A549 (cell line): ENCODE results near the gene TGM4. TPM values are rescaled to one million over a fixed set of nuclear protein-coding genes. Genes with fewer than 3 reads are reported as not detected.

Experiments
- ATAC-seq, 2 experiments: fragments of 200-7000 bp in 1 of 2; fragments of >200 bp in 1 of 2; cut with Nextera tagmentation in 1 of 2; cut with Tn5 transposase in 1 of 2; 3 replicates each; pipeline versions ENCODE4 v1.8.0 to v1.9.1; 2018 to 2020; ENCODE audit warnings: mild to moderate bottlenecking in 1 of 2, moderate library complexity in 1 of 2
- CTCF ChIA-PET: fragments of 300-600 bp; sonication (Branson Sonifier 250); formaldehyde crosslinking; extraction: SDS; loops from one replicate; lab custom pipeline; 2021; ENCODE audit warnings: antibody characterized with exemption, inconsistent platforms; lab: Yijun Ruan, JAX
- POLR2A ChIA-PET: fragments of 350-600 bp; formaldehyde crosslinking; extraction: SDS; loops from one replicate; lab custom pipeline; 2021; ENCODE audit warnings: antibody characterized with exemption, inconsistent platforms; lab: Yijun Ruan, JAX
- DNase-seq, 2 experiments: peaks; one replicate each; pipeline versions ENCODE4 v3.0.0 to v3.0.0-alpha.2; 2011 to 2016; ENCODE audit warnings: low read depth in 1 of 2, low spot score in 1 of 2
- FAIRE-seq: peaks from 2 replicates; lab custom pipeline; 2011; peaks lifted over from hg19 to GRCh38; lab: Jason Lieb, UNC
- H3K27ac ChIP-seq, 2 experiments: fragments of >200 bp; sonication (Bioruptor Twin); formaldehyde crosslinking; 3 replicates each; pipeline ENCODE4 v1.5.1; 2016 to 2017
- H3K4me1 ChIP-seq: fragments of >200 bp; sonication (Bioruptor Twin); formaldehyde crosslinking; 3 replicates; pipeline ENCODE4 v1.6.1; 2016
- H3K4me2 ChIP-seq: fragments of >200 bp; sonication (Bioruptor Twin); formaldehyde crosslinking; 3 replicates; pipeline ENCODE4 v1.6.1; 2016
- H3K4me3 ChIP-seq: fragments of >200 bp; sonication (Bioruptor Twin); formaldehyde crosslinking; 3 replicates; pipeline ENCODE4 v1.5.1; 2016
- H3K9me3 ChIP-seq: fragments of >200 bp; sonication (Bioruptor Twin); formaldehyde crosslinking; 3 replicates; pipeline ENCODE4 v1.6.1; 2016
- ATOH8 ChIP-seq: fragments of 250-450 bp; sonication (Bioruptor Pico); IDR thresholded peaks from 2 replicates; pipeline ENCODE4 v1.5.0; 2020; ENCODE audit warnings: low read depth, mild to moderate bottlenecking, moderate library complexity
- CBX2 ChIP-seq: fragments of 200-600 bp; sonication (generic); IDR thresholded peaks from 2 replicates; pipeline ENCODE4 v1.6.1; 2016; ENCODE audit warnings: low read depth, mild to moderate bottlenecking, borderline replicate concordance
- CHD2 ChIP-seq: fragments of 150-350 bp; IDR thresholded peaks from 2 replicates; pipeline ENCODE4 v1.6.1; 2014; ENCODE audit warnings: low read length; ENCODE audit not compliant: partially characterized antibody
- CTCF ChIP-seq: fragments of >200 bp; sonication (Bioruptor Twin); formaldehyde crosslinking; IDR thresholded peaks from 3 replicates; pipeline ENCODE4 v1.5.1; 2016
- E2F6 ChIP-seq: IDR thresholded peaks from 2 replicates; pipeline ENCODE4 v1.6.1; 2012; ENCODE audit warnings: low read depth, borderline replicate concordance
- EHF ChIP-seq: fragments of 250-450 bp; sonication (Bioruptor Pico); IDR thresholded peaks from 2 replicates; pipeline ENCODE4 v1.5.0; 2020; ENCODE audit warnings: mild to moderate bottlenecking
- EP300 ChIP-seq, 2 experiments: fragments of >200 bp; sonication (Bioruptor Twin); formaldehyde crosslinking; IDR thresholded peaks; 2 replicates in 1 of 2; 3 replicates in 1 of 2; pipeline ENCODE4 v1.6.1; 2016 to 2017
- FOSB ChIP-seq: fragments of 250-450 bp; sonication (Bioruptor Pico); IDR thresholded peaks from 2 replicates; pipeline ENCODE4 v1.5.0; 2020; ENCODE audit warnings: mild to moderate bottlenecking, moderate library complexity
- FOSL2 ChIP-seq, 2 experiments: fragments of 450-650 bp in 1 of 2; fragments of >200 bp in 1 of 2; sonication (Bioruptor Twin) in 1 of 2; formaldehyde crosslinking; IDR thresholded peaks; 2 replicates each; pipeline versions ENCODE4 v1.5.0 to v1.6.1; 2016 to 2020; ENCODE audit warnings: mild to moderate bottlenecking in 1 of 2, moderate library complexity in 1 of 2
- HDAC2 ChIP-seq: fragments of 200-600 bp; sonication (generic); IDR thresholded peaks from 2 replicates; pipeline ENCODE4 v1.6.1; 2016
- HEYL ChIP-seq: fragments of 250-450 bp; sonication (Bioruptor Pico); IDR thresholded peaks from 2 replicates; pipeline ENCODE4 v1.8.0; 2021; ENCODE audit warnings: mild to moderate bottlenecking, moderate library complexity
- HOXA7 ChIP-seq: fragments of 250-450 bp; sonication (Bioruptor Pico); IDR thresholded peaks from 2 replicates; pipeline ENCODE4 v1.5.0; 2020; ENCODE audit warnings: mild to moderate bottlenecking, moderate library complexity
- HOXB13 ChIP-seq: fragments of 250-450 bp; sonication (Bioruptor Pico); IDR thresholded peaks from 2 replicates; pipeline ENCODE4 v1.5.0; 2020; ENCODE audit warnings: low read depth, mild to moderate bottlenecking, moderate library complexity
- JUNB ChIP-seq: fragments of >200 bp; sonication (Bioruptor Twin); formaldehyde crosslinking; IDR thresholded peaks from 2 replicates; pipeline ENCODE4 v1.6.1; 2016
- KDM1A ChIP-seq: fragments of 200-600 bp; sonication (generic); IDR thresholded peaks from 2 replicates; pipeline ENCODE4 v1.6.1; 2016; ENCODE audit warnings: low read depth, mild to moderate bottlenecking
- KDM5A ChIP-seq: fragments of 200-600 bp; sonication (generic); IDR thresholded peaks from 2 replicates; pipeline ENCODE4 v1.6.1; 2016; ENCODE audit warnings: antibody characterized with exemption, mild to moderate bottlenecking
- MAFK ChIP-seq: fragments of 450-650 bp; IDR thresholded peaks from 2 replicates; pipeline ENCODE4 v1.6.1; 2014; ENCODE audit not compliant: partially characterized antibody
- MAX ChIP-seq: IDR thresholded peaks from 2 replicates; pipeline ENCODE4 v1.6.1; 2012
- NFE2L2 ChIP-seq: fragments of 150-350 bp; conservative IDR thresholded peaks from 2 replicates; pipeline ENCODE4 v1.6.1; 2014; ENCODE audit warnings: low read length
- NPAS2 ChIP-seq: fragments of 250-450 bp; sonication (Bioruptor Pico); IDR thresholded peaks from 2 replicates; pipeline ENCODE4 v1.8.0; 2022; ENCODE audit warnings: mild to moderate bottlenecking, moderate library complexity, borderline replicate concordance
- NR3C1 ChIP-seq: fragments of >200 bp; sonication (Bioruptor Twin); formaldehyde crosslinking; IDR thresholded peaks from 3 replicates; pipeline ENCODE4 v1.6.1; 2017
- POLR2A ChIP-seq: IDR thresholded peaks from 2 replicates; pipeline ENCODE4 v1.6.1; 2012; ENCODE audit warnings: mild to moderate bottlenecking, low read length
- POLR2AphosphoS2 ChIP-seq: conservative IDR thresholded peaks from 2 replicates; pipeline ENCODE4 v1.6.1; 2012; ENCODE audit warnings: low read length, improper control_type of control experiment, inconsistent platforms
- RCOR1 ChIP-seq: fragments of 150-350 bp; IDR thresholded peaks from 2 replicates; pipeline ENCODE4 v1.6.1; 2014; ENCODE audit warnings: antibody characterized with exemption, low read length, low read depth
- RFX5 ChIP-seq: fragments of 450-650 bp; IDR thresholded peaks from 2 replicates; pipeline ENCODE4 v1.7.1; 2014; ENCODE audit warnings: antibody characterized with exemption, mild to moderate bottlenecking, moderate library complexity
- RNF2 ChIP-seq: fragments of 200-600 bp; sonication (generic); IDR thresholded peaks from 2 replicates; pipeline ENCODE4 v1.6.1; 2016; ENCODE audit warnings: low read depth, mild to moderate bottlenecking, antibody characterized with exemption, moderate library complexity, borderline replicate concordance
- TP53 ChIP-seq: fragments of 250-450 bp; sonication (Bioruptor Pico); IDR thresholded peaks from 2 replicates; pipeline ENCODE4 v1.5.0; 2021; ENCODE audit warnings: mild to moderate bottlenecking, moderate library complexity
- ZNF302 ChIP-seq: fragments of 250-450 bp; sonication (Bioruptor Pico); IDR thresholded peaks from 2 replicates; pipeline ENCODE4 v1.9.0; 2021; ENCODE audit warnings: inconsistent platforms, mild to moderate bottlenecking, moderate library complexity
- WGBS: methylation state at CpG from one replicate; pipeline ENCODE4 v1.1.6; 2017; ENCODE audit errors: missing lambda C conversion rate; 5-methylcytosine and 5-hydroxymethylcytosine counted together
- polyA plus RNA-seq, 4 experiments: library from polyadenylated mRNA; depleted of rRNA in 3 of 4; stranded (reverse); fragments of >200 nt; fragmentation: RNase III in 1 of 4; extraction: RNeasy Plus Mini Kit Qiagen cat#74134 plus additional on column Dnase treatment in 1 of 4; gene quantifications; 2 replicates in 3 of 4; 3 replicates in 1 of 4; pipeline ENCODE4 v1.2.3, GENCODE V29; 2011 to 2017

The TGM4 gene
- polyA plus RNA-seq, 2 of the 4 experiments (the other 2 are of a cell fraction): 0.01 TPM; not detected in 1

GRCh38 chr3:44962621-44963393, 88.4 kb downstream of the TGM4 start:
- Histone ChIP-seq H3K4me2 (no peak overlapping the region), H3K4me3 (no peak overlapping the region), H3K27ac (no peak overlapping the region), H3K4me1 (peaks cover 6% of the 10 kb centered on the region; the same call in 1 of the 3 replicates), H3K9me3 (no peaks in the 10 kb centered on the region)
- ChIA-PET CTCF (no interaction called here), POLR2A (no interaction called here)
- DNase-seq (no peak), ATAC-seq (no peak), FAIRE-seq (no peak)
- TF ChIP-seq HOXB13 (no peak), NFE2L2 (no peak), JUNB (no peak), EHF (CRISPR knock-in tag) (no peak), POLR2A (no peak), ATOH8 (CRISPR knock-in tag) (no peak), NR3C1 (no peak), EP300 (IDR thresholded peaks at IDR 0.05) (no peak), ZNF302 (CRISPR knock-in tag) (no peak), CHD2 (no peak), HDAC2 (no peak), FOSL2 (IDR thresholded peaks at IDR 0.05) (no peak), FOSL2 (CRISPR knock-in tag; IDR thresholded peaks at IDR 0.05) (no peak), KDM1A (no peak), RCOR1 (no peak), HOXA7 (CRISPR knock-in tag) (no peak), RFX5 (no peak), KDM5A (no peak), HEYL (CRISPR knock-in tag) (no peak), CTCF (no peak), RNF2 (no peak)
- 90% methylated on average over 6 of the region's 6 CpGs for WGBS

GRCh38 chr3:44963571-44964325, 89.3 kb downstream of the TGM4 start:
- H3K4me3 ChIP-seq: no peak overlapping the region
- 86% methylated on average over 4 of the region's 4 CpGs for WGBS
- ATAC-seq: no peak
- H3K9me3 ChIP-seq: no peaks in the 10 kb centered on the region
- peaks cover 6% of the 10 kb centered on the region; the same call in 1 of the 3 replicates for H3K4me1 ChIP-seq
- no peak for FAIRE-seq
- no peak for DNase-seq
- TF ChIP-seq RFX5 (no peak), E2F6 (no peak), MAX (no peak), TP53 (CRISPR knock-in tag) (no peak), POLR2A (no peak), RCOR1 (no peak), POLR2AphosphoS2 (no peak), FOSB (CRISPR knock-in tag) (no peak), EP300 (IDR thresholded peaks at IDR 0.05) (no peak), KDM1A (no peak), ATOH8 (CRISPR knock-in tag) (no peak), EHF (CRISPR knock-in tag) (no peak), MAFK (no peak), CBX2 (no peak), NPAS2 (CRISPR knock-in tag) (no peak)
- TF ChIP-seq, all 56 proteins: peak for 0
- ChIA-PET CTCF (no interaction called here), POLR2A (no interaction called here)
- no peak overlapping the region for H3K4me2 ChIP-seq
- H3K27ac ChIP-seq: no peak overlapping the region
